Activated gamma-delta T cell treated with anti-CD3 and anti-CD28 coated beads, Interleukin-2, amount 50 U/mL, for 16 hours (primary cell): Measurements from ENCODE around the gene AKAIN1.

Experiments used
- DNase-seq: peaks from one replicate; pipeline ENCODE4 v3.0.0-alpha.2; 2020; ENCODE audit warnings: low read depth

AKAIN1 gene

GRCh38 chr18:5093902-5094301, 103.2 kb downstream of the AKAIN1 start:
- no peak for DNase-seq
